A549 (cell line): Measurements from ENCODE around the gene NHSL2. TPM values are rescaled to one million over a fixed set of nuclear protein-coding genes. Genes with fewer than 3 reads are reported as not detected.
"Not testable (repeated sequence)": the region's sequence is repeated elsewhere in the genome, so short reads cannot be mapped to it uniquely, and the experiment has no call there.

Experiments used
- ATAC-seq, 2 experiments: fragments of 200-7000 bp in 1 of 2; fragments of >200 bp in 1 of 2; cut with Nextera tagmentation in 1 of 2; cut with Tn5 transposase in 1 of 2; 3 replicates each; pipeline versions ENCODE4 v1.8.0 to v1.9.1; 2018 to 2020; ENCODE audit warnings: mild to moderate bottlenecking in 1 of 2, moderate library complexity in 1 of 2
- CTCF ChIA-PET: fragments of 300-600 bp; sonication (Branson Sonifier 250); formaldehyde crosslinking; extraction: SDS; loops from one replicate; lab custom pipeline; 2021; ENCODE audit warnings: antibody characterized with exemption, inconsistent platforms; lab: Yijun Ruan, JAX
- POLR2A ChIA-PET: fragments of 350-600 bp; formaldehyde crosslinking; extraction: SDS; loops from one replicate; lab custom pipeline; 2021; ENCODE audit warnings: antibody characterized with exemption, inconsistent platforms; lab: Yijun Ruan, JAX
- DNase-seq, 2 experiments: peaks; one replicate each; pipeline versions ENCODE4 v3.0.0 to v3.0.0-alpha.2; 2011 to 2016; ENCODE audit warnings: low read depth in 1 of 2, low spot score in 1 of 2
- FAIRE-seq: peaks from 2 replicates; lab custom pipeline; 2011; peaks lifted over from hg19 to GRCh38; lab: Jason Lieb, UNC
- H3K27ac ChIP-seq, 2 experiments: fragments of >200 bp; sonication (Bioruptor Twin); formaldehyde crosslinking; 3 replicates each; pipeline ENCODE4 v1.5.1; 2016 to 2017
- H3K4me1 ChIP-seq: fragments of >200 bp; sonication (Bioruptor Twin); formaldehyde crosslinking; 3 replicates; pipeline ENCODE4 v1.6.1; 2016
- H3K4me2 ChIP-seq: fragments of >200 bp; sonication (Bioruptor Twin); formaldehyde crosslinking; 3 replicates; pipeline ENCODE4 v1.6.1; 2016
- H3K4me3 ChIP-seq: fragments of >200 bp; sonication (Bioruptor Twin); formaldehyde crosslinking; 3 replicates; pipeline ENCODE4 v1.5.1; 2016
- H3K9me3 ChIP-seq: fragments of >200 bp; sonication (Bioruptor Twin); formaldehyde crosslinking; 3 replicates; pipeline ENCODE4 v1.6.1; 2016
- ATOH8 ChIP-seq: fragments of 250-450 bp; sonication (Bioruptor Pico); IDR thresholded peaks from 2 replicates; pipeline ENCODE4 v1.5.0; 2020; ENCODE audit warnings: low read depth, mild to moderate bottlenecking, moderate library complexity
- BHLHE40 ChIP-seq: IDR thresholded peaks from 2 replicates; pipeline ENCODE4 v1.6.1; 2012; ENCODE audit warnings: low read depth, low read length, inconsistent platforms
- CBX2 ChIP-seq: fragments of 200-600 bp; sonication (generic); IDR thresholded peaks from 2 replicates; pipeline ENCODE4 v1.6.1; 2016; ENCODE audit warnings: low read depth, mild to moderate bottlenecking, borderline replicate concordance
- CEBPB ChIP-seq, 2 experiments: fragments of >200 bp in 1 of 2; sonication (Bioruptor Twin) in 1 of 2; formaldehyde crosslinking in 1 of 2; IDR thresholded peaks; 2 replicates each; pipeline ENCODE4 v1.6.1; 2012 to 2016
- CHD2 ChIP-seq: fragments of 150-350 bp; IDR thresholded peaks from 2 replicates; pipeline ENCODE4 v1.6.1; 2014; ENCODE audit warnings: low read length; ENCODE audit not compliant: partially characterized antibody
- CHD4 ChIP-seq: fragments of 200-600 bp; sonication (generic); IDR thresholded peaks from 2 replicates; pipeline ENCODE4 v1.6.1; 2016; ENCODE audit warnings: antibody characterized with exemption, mild to moderate bottlenecking, borderline replicate concordance
- CTCF ChIP-seq: fragments of >200 bp; sonication (Bioruptor Twin); formaldehyde crosslinking; IDR thresholded peaks from 3 replicates; pipeline ENCODE4 v1.5.1; 2016
- EHF ChIP-seq: fragments of 250-450 bp; sonication (Bioruptor Pico); IDR thresholded peaks from 2 replicates; pipeline ENCODE4 v1.5.0; 2020; ENCODE audit warnings: mild to moderate bottlenecking
- ELK1 ChIP-seq: fragments of 150-350 bp; IDR thresholded peaks from 2 replicates; pipeline ENCODE4 v1.6.1; 2014; ENCODE audit warnings: low read depth, mild to moderate bottlenecking, low read length
- FOSL2 ChIP-seq, 2 experiments: fragments of 450-650 bp in 1 of 2; fragments of >200 bp in 1 of 2; sonication (Bioruptor Twin) in 1 of 2; formaldehyde crosslinking; IDR thresholded peaks; 2 replicates each; pipeline versions ENCODE4 v1.5.0 to v1.6.1; 2016 to 2020; ENCODE audit warnings: mild to moderate bottlenecking in 1 of 2, moderate library complexity in 1 of 2
- GATA3 ChIP-seq: IDR thresholded peaks from 2 replicates; pipeline ENCODE4 v1.6.1; 2012; ENCODE audit warnings: borderline replicate concordance
- HOXB13 ChIP-seq: fragments of 250-450 bp; sonication (Bioruptor Pico); IDR thresholded peaks from 2 replicates; pipeline ENCODE4 v1.5.0; 2020; ENCODE audit warnings: low read depth, mild to moderate bottlenecking, moderate library complexity
- JUN ChIP-seq, 2 experiments: fragments of >200 bp; sonication (Bioruptor Twin); formaldehyde crosslinking; IDR thresholded peaks; 2 replicates in 1 of 2; 3 replicates in 1 of 2; pipeline ENCODE4 v1.6.1; 2016 to 2017
- KDM5A ChIP-seq: fragments of 200-600 bp; sonication (generic); IDR thresholded peaks from 2 replicates; pipeline ENCODE4 v1.6.1; 2016; ENCODE audit warnings: antibody characterized with exemption, mild to moderate bottlenecking
- MAX ChIP-seq: IDR thresholded peaks from 2 replicates; pipeline ENCODE4 v1.6.1; 2012
- MYC ChIP-seq: IDR thresholded peaks from 2 replicates; pipeline ENCODE4 v1.6.1; 2012; ENCODE audit warnings: mild to moderate bottlenecking, inconsistent platforms, low read length, improper control_type of control experiment, borderline replicate concordance
- PHF8 ChIP-seq: fragments of 200-600 bp; sonication (generic); IDR thresholded peaks from 2 replicates; pipeline ENCODE4 v1.6.1; 2016; ENCODE audit warnings: low read depth, mild to moderate bottlenecking, antibody characterized with exemption, moderate library complexity, borderline replicate concordance
- POLR2AphosphoS2 ChIP-seq: conservative IDR thresholded peaks from 2 replicates; pipeline ENCODE4 v1.6.1; 2012; ENCODE audit warnings: low read length, improper control_type of control experiment, inconsistent platforms
- RAD21 ChIP-seq, 2 experiments: fragments of >200 bp in 1 of 2; sonication (Bioruptor Twin) in 1 of 2; formaldehyde crosslinking in 1 of 2; IDR thresholded peaks in 1 of 2; conservative IDR thresholded peaks in 1 of 2; 2 replicates in 1 of 2; 3 replicates in 1 of 2; pipeline ENCODE4 v1.6.1; 2012 to 2018; ENCODE audit warnings: inconsistent platforms in 1 of 2
- RARB ChIP-seq: fragments of 250-450 bp; sonication (Bioruptor Pico); IDR thresholded peaks from 2 replicates; pipeline ENCODE4 v1.8.0; 2021; ENCODE audit warnings: mild to moderate bottlenecking, moderate library complexity
- RNF2 ChIP-seq: fragments of 200-600 bp; sonication (generic); IDR thresholded peaks from 2 replicates; pipeline ENCODE4 v1.6.1; 2016; ENCODE audit warnings: low read depth, mild to moderate bottlenecking, antibody characterized with exemption, moderate library complexity, borderline replicate concordance
- SMC3 ChIP-seq: fragments of >200 bp; sonication (Bioruptor Twin); formaldehyde crosslinking; IDR thresholded peaks from 3 replicates; pipeline ENCODE4 v1.6.1; 2018; ENCODE audit warnings: inconsistent platforms
- ZNF302 ChIP-seq: fragments of 250-450 bp; sonication (Bioruptor Pico); IDR thresholded peaks from 2 replicates; pipeline ENCODE4 v1.9.0; 2021; ENCODE audit warnings: inconsistent platforms, mild to moderate bottlenecking, moderate library complexity
- WGBS: methylation state at CpG from one replicate; pipeline ENCODE4 v1.1.6; 2017; ENCODE audit errors: missing lambda C conversion rate; 5-methylcytosine and 5-hydroxymethylcytosine counted together
- polyA plus RNA-seq, 4 experiments: library from polyadenylated mRNA; depleted of rRNA in 3 of 4; stranded (reverse); fragments of >200 nt; fragmentation: RNase III in 1 of 4; extraction: RNeasy Plus Mini Kit Qiagen cat#74134 plus additional on column Dnase treatment in 1 of 4; gene quantifications; 2 replicates in 3 of 4; 3 replicates in 1 of 4; pipeline ENCODE4 v1.2.3, GENCODE V29; 2011 to 2017
- TF ChIP-seq, protein P1 (sequence below): IDR thresholded peaks from 2 replicates; pipeline ENCODE4 v1.6.1; 2012; ENCODE audit warnings: low read depth, borderline replicate concordance

Gene NHSL2
- polyA plus RNA-seq, 2 of the 4 experiments (the other 2 are of a cell fraction) = 0.26 to 0.48 TPM

DNA sequence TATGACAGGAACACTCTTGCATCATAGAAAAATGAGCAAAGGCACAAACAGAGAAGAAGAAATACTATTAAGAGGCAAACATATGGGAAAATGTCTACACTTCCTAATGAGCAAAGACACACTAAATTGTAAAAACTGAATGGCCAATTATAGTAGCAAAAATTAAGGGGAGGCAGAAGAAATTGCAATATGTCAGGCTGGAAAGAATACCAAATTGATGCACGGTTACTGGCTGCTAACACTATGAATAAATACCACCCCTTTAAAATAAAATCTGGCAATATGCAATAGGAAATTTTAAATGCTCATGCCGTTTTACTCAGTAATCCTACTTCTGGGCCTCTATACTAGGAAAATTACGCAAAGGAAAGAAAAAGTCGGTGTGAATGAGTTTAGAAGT, 254.9 kb downstream of the NHSL2 start:
- WGBS = 47% methylated on average over 4 of the region's 4 CpGs
- FAIRE-seq = peak; percentile 79
- POLR2A ChIA-PET = no interaction called here
- TF ChIP-seq CTCF (no peak), ZNF302 (CRISPR knock-in tag) (no peak), FOSL2 (IDR thresholded peaks at IDR 0.05) (no peak), FOSL2 (CRISPR knock-in tag; IDR thresholded peaks at IDR 0.05) (no peak), CHD2 (no peak), POLR2AphosphoS2 (no peak)
- Histone ChIP-seq H3K4me2 (no peak overlapping the region), H3K4me3 (no peak overlapping the region), H3K4me1 (no peaks in the 10 kb centered on the region), H3K9me3 (no peaks in the 10 kb centered on the region), H3K27ac (no peak overlapping the region)
- no peak for ATAC-seq
- CTCF ChIA-PET = no interaction called here
- DNase-seq = no peak

- no peak overlapping the region for H3K4me3 ChIP-seq
- H3K4me2 ChIP-seq = 0 out of 3 replicates have a peak overlapping the region, but pooled peaks have one; percentile 18
- no peak for ATAC-seq
- no peak for FAIRE-seq
- no peaks in the 10 kb centered on the region for H3K4me1 ChIP-seq
- ChIA-PET POLR2A (no interaction called here), CTCF (no interaction called here)
- 82% methylated on average over 6 of the region's 6 CpGs for WGBS
- H3K9me3 ChIP-seq = no peaks in the 10 kb centered on the region
- DNase-seq = no peak
- TF ChIP-seq, protein P1, sequence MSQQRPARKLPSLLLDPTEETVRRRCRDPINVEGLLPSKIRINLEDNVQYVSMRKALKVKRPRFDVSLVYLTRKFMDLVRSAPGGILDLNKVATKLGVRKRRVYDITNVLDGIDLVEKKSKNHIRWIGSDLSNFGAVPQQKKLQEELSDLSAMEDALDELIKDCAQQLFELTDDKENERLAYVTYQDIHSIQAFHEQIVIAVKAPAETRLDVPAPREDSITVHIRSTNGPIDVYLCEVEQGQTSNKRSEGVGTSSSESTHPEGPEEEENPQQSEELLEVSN = no peak
- TF ChIP-seq RNF2 = no peak
- no peak for TF ChIP-seq EHF
- no peak for TF ChIP-seq CHD4
- no peak for TF ChIP-seq JUN (IDR thresholded peaks at IDR 0.05)
- TF ChIP-seq SMC3 = no peak
- no peak for TF ChIP-seq CEBPB (IDR thresholded peaks at IDR 0.05)
- TF ChIP-seq MYC = no peak
- TF ChIP-seq HOXB13 (CRISPR knock-in tag) = no peak
- TF ChIP-seq ELK1 = no peak
- no peak for TF ChIP-seq RARB (CRISPR knock-in tag)
- TF ChIP-seq FOSL2 (IDR thresholded peaks at IDR 0.05) = no peak
- no peak for TF ChIP-seq FOSL2 (CRISPR knock-in tag; IDR thresholded peaks at IDR 0.05)
- no peak for TF ChIP-seq BHLHE40
- TF ChIP-seq RAD21 (conservative IDR thresholded peaks at IDR 0.05 in 1 of 2, IDR thresholded peaks at IDR 0.05 in 1 of 2) = no peak
- no peak for TF ChIP-seq KDM5A
- no peak for TF ChIP-seq CBX2
- TF ChIP-seq GATA3 = no peak
- TF ChIP-seq MAX = no peak
- TF ChIP-seq ATOH8 = no peak
- TF ChIP-seq PHF8 = no peak
- TF ChIP-seq, all 56 proteins: peak for 0
- H3K27ac ChIP-seq = no peak overlapping the region
Observed at GRCh38 chrX:72169008-72169728, 258.5 kb downstream of the NHSL2 start.

DNA sequence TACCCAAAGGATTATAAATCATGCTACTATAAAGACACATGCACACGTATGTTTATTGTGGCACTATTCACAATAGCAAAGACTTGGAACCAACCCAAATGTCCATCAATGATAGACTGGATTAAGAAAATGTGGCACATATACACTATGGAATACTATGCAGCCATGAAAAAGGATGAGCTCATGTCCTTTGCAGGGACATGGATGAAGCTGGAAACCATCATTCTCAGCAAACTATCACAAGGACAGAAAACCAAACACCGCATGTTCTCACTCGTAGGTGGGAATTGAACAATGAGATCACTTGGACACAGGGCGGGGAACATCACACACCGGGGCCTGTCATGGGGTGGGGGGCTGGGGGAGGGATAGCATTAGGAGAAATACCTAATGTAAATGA, 265.6 kb downstream of the NHSL2 start:
- H3K4me3 ChIP-seq, POLR2A ChIA-PET, ATAC-seq, H3K27ac ChIP-seq, H3K9me3 ChIP-seq, DNase-seq, CTCF ChIA-PET, H3K4me1 ChIP-seq, FAIRE-seq, H3K4me2 ChIP-seq: not testable (repeated sequence)
- WGBS = 68% methylated on average over 5 of the region's 5 CpGs
